GM18868 (cell line): ENCODE data around the gene GRWD1.
"Not testable (repeated sequence)": the region's sequence is repeated elsewhere in the genome, so short reads cannot be mapped to it uniquely, and the experiment has no call there.

Experiments used
- ATAC-seq: cut with Tn5 transposase; IDR thresholded peaks from one replicate; pipeline ENCODE4 v1.9.1; 2021; ENCODE audit warnings: mild to moderate bottlenecking, moderate library complexity; ENCODE audit not compliant: unreplicated experiment

The GRWD1 gene

DNA sequence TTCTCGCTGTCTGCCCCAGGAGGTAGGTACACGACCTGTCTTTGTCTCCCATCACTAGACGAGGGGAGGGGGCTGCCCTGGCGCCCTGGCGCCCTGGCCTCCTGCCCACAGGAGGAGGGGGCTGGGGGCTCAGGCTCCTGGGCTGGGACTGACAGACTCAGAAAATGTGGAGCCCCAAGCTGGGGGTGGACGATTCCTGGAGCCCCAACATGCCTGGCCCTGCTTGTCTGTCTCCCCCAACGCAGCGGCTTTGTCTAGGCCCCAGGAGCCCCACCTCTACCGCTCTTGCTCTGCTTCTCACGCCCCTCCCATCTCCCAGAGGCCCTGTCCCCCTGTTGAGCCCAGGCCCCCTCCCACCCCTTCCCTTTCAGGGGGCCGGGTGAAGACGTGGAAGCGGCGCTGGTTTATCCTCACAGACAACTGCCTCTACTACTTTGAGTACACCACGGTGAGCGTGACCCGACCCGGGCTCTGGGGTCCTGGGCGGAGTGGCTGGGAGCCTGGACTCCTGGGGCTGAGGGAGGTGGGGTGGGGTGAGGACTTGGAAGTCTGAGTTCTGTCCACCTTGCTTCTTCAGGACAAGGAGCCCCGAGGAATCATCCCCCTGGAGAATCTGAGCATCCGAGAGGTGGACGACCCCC is 32.0 kb downstream of the GRWD1 start:
- no peak for ATAC-seq

DNA sequence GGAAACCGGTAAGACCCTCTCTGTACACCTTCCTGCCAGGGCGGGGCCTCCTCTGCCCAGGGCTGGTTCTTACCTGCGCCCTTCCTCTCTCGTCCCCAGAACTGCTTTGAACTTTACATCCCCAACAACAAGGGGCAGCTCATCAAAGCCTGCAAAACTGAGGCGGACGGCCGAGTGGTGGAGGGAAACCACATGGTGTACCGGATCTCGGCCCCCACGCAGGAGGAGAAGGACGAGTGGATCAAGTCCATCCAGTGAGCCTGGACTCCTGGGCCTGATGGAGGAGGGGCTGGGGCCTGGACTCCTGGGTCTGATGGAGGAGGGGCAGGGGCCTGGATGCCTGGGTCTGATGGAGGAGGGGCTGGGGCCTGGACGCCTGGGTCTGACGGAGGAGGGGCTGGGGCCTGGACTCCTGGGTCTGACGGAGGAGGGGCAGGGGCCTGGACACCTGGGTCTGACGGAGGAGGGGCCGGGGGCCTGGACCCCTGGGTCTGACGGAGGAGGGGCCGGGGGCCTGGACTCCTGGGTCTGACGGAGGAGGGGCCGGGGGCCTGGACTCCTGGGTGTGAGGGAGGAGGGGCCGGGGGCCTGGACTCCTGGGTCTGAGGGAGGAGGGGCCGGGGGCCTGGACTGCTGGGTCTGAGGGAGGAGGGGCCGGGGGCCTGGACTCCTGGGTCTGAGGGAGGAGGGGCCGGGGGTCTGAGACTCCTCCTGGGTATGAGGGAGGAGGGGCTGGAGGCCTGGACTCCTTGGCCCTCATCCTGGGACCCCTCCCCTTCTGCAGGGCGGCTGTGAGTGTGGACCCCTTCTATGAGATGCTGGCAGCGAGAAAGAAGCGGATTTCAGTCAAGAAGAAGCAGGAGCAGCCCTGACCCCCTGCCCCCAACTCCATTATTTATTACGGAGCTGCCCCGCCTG is 32.8 kb downstream of the GRWD1 start:
- no peak for ATAC-seq

DNA sequence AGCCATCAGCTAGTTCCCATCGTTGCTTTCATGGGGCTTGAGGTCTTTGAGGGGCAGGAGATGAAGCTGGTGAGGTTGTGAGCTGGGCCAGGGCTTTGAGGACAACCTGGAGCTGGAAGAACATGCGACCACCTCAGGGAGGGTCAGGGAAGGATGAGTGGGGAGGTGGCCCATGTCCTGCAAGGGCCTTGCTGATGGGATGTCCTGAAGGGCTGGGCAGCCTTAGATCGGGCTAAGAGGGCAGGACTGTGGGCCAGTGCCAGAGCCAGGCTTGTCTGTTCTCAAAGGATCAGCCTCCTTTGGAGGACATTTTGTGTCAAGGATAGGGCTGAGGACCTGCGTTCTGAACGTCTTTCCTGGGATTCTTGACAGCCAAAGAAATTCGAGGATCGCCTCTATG is 33.9 kb downstream of the GRWD1 start:
- ATAC-seq = no peak

DNA sequence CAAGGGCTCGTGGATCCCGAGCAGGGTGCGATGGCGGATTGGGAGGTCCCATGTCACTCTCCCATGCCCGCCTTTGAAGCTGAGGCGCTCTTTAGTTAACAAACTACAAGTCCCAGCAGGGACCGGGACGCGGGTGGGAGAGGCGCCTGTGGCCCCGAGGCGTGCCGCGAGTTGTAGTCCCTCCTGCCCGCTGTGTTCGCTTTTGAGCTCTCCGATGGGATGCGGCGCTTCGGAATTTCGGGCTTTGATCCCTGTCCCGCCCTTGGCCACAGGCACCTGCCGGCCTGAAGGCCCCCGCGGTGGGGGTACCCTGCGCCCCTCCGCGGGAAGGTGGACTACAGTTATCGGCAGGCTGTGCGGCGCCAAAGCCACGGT is 34.4 kb downstream of the GRWD1 start:
- no peak for ATAC-seq

DNA sequence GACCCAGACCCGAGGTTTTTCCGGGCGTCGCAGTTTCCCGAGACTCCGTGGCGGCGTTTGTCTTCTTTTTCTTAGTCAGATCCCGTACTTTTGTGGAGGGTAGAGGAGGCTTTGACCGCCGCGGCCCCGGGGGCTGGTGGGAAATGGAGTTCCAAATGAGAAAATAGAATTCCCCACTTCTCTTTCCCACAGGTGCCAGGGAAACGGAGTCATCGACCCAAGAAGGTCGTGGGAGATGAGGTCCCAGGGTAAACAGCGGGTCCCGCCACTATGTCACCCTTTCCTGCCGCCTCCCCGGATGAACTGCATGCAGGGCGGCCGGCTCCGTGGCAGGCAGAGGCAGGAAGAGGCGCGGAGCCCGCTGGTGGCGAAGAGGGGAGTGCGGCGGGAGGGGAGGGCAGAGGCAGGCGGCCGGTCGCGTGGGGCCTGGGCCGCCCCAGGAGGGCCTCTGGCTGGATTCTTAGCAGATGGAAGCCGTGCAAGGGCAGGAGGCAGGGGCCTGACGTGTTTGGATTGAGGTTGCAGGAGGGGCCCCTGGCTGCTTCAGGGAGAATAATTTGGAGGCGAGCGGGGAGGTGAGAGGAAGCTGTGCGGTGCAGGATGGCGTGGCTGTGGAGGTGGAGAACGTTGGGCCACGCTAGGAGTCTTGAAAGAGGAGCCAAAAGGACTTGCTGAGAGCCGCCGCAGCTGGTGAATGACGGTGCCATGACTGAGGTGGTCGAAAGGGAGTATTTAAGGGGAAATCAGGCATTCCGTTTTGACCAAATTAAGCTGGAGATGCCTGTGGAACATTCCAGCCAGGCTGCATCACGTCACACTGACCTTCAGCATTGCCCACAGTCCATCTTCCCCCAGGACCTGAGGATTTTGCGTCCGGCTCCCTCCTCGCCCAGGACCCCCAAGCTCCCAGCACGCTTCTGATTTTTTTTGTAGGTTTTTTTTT is 35.0 kb downstream of the GRWD1 start:
- ATAC-seq = no peak

DNA sequence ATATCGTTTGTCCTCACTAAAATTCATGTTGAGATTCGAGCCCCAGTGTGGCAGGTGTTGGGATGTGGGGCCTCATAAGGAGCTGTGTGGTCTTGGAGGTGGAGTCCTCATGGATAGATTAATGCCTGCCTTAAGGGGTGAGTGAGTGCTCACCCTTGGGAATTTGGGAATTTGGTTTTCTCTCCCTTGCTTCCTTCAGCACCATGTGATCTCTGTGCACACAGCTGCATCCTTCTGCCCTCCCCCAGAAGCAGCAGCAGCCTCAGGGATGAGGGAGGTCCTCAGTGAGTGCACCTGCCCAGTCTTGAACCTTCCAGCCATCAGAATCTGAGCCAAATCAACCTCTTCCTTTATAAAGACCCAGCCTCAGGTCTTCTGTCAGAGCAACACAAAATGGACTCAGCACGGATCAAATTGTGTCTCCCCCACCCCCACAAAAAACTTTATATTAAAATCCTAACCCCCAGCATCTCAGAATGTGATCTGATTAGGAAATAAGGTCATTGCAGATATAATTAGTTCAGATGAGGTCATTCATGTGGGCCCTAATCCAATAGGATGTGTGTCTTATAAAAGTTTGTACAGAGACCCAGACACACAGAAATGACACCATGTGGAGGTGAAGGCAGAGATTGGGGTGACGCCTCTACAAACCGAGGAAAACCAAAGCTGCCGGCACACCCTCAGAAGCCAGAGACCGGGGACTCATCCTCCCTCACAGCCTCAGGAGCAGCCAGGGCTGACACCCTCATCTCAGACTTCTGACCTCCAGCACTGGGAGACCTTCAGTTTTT is 36.3 kb downstream of the GRWD1 start:
- no peak for ATAC-seq

DNA sequence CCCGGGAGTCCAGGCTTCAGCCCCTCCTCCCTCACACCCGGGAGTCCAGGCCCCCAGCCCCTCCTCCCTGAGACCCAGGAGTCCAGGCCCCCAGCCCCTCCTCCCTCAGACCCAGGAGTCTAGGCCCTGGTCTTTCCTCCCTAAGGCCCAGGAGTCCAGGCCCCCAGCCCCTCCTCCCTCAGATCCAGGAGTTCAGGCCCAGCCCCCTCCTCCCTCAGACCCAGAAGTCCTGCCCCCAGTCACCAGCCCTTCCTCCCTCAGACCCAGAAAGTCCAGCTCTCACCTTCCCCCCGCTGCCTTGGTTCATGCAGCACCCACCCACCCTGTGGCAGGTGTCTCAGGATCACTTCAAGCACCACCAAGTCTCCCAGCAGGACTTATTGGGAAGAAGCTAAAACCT is 37.5 kb downstream of the GRWD1 start:
- ATAC-seq = no peak

DNA sequence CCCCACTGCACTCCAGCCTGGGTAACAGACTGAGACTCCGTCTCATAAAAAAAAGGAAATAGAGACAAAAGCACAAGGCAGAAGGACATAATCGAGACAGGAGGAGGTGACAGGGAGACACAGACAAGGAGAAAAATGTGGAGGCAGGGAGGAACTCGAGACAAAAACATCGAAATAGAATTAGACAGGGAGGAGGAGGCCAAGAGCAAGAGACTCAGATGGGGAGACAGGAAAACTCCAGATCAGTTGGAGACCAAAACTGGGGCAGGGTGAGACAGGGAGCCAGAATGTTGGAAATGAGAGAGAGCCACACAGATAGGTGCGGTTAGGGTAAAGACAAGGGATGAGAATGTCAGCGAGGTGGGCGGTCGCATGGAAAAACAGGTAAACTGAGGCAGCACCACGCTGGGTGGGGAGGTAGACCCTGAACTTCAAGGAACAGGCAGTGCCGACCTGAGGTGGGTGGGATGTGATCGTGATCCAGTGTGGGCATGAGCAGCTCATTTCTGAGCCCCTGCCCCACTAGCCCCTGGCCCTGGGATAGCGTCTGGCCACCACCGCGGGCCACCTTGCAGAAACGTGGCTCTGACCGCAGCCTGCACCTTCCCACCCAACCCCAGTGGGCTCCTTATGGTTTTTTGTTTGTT is 38.6 kb downstream of the GRWD1 start:
- ATAC-seq = no peak

DNA sequence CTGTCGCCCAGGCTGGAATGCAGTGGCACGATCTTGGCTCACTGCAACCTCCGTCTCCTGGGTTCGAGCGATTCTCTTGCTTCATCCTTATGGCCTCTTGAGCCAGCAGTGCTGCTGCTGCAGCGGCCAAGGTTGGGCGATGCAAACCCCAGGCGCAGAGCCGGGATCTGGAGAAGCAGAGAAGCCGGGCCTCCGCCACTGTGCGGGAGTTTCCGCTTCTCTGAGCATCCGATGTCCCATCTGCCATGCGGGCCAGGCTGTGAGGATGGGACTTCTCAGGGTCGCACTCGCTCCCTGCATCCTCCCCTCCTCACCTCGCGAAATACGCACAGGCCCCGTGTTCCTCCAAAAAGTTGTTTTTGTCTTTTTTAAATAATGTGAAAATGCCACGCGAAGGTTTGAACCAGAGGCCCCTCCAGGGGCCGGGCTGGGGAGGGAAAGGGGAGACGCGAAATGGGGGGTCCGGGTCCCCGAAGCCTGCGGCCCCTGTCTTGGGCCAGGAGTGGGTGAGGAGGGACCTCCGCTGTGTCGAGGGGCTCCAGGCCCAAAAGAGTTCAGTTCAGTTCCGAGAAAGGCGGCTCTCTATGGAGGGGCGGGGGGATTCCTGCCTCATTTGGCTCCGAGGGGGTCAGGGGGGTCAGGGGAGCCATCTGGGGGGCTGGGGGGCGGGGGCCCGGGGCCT is 39.3 kb downstream of the GRWD1 start:
- no peak for ATAC-seq

DNA sequence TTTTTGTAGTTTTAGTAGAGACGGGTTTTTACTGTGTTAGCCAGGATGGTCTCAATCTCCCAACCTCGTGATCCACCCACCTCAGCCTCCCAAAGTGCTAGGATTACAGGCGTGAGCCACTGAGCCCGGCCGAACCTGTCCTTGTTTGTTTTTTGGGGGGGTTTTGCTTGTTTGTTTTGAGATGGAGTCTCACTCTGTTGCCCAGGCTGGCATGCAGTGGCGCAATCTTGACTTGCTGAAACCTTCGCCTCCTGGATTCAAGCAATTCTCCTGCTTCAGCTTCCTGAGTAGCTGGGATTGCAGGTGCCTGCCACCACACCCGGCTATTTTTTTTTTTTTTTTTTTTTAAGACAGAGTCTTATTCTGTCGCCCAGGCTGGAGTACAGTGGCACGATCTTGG is 40.9 kb downstream of the GRWD1 start:
- ATAC-seq = not testable (repeated sequence)

DNA sequence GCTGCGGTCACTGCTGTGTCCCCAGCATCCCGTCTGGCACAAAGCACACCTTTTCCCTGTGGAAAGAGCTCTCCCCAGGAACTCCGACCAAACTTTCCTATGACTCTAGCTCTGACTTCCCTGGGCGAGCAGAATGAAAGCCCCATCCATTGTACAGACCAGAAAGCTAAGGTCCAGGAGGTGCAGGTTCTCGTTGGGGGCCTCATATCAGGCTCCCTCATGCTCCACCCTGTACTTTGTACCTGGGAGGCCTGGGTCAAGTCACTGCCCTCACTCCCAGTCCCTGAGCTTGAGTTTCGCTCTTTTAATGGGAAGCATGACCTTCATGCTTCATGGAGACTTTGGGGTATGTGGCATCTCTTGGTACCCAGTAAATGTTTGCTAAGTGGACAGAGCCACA is 41.8 kb downstream of the GRWD1 start:
- no peak for ATAC-seq

DNA sequence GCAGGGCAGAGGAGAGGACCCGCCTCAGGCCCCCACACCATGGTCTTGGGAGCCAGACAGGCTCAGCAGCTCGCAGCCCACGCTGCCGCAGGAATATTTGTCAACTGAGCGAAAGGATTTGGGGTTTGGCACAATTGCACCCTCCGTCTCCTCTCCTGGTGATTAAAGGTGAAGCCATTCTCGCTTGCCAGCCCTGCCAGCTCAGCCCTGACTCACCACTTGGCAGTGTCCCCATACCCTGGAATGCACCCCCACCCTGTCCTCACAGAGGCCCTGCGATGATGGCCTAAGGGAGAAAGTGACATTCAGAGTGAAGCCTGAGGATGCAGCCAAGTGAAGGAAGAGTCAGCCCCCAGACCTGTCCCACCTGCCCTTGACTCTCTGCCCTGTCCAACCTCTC is 42.2 kb downstream of the GRWD1 start:
- no peak for ATAC-seq

DNA sequence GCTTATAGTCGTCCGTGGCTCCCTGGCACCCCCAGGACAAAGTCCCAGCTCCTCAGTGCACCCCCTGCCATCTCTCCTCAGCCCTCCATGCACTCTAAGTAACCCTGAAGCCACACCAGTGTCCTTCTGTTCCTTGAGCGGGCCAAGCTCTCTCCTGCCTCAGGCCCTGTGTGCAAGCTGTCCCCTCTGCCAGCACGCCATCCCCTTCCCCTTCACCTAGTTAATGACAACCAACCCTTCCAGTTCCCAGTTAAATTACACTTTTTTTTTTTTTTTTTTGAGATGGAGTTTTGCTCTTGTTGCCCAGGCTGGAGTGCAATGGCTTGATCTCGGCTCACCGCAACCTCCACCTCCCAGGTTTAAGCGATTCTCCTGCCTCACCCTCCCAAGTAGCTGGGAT is 42.7 kb downstream of the GRWD1 start:
- ATAC-seq = not testable (repeated sequence)

DNA sequence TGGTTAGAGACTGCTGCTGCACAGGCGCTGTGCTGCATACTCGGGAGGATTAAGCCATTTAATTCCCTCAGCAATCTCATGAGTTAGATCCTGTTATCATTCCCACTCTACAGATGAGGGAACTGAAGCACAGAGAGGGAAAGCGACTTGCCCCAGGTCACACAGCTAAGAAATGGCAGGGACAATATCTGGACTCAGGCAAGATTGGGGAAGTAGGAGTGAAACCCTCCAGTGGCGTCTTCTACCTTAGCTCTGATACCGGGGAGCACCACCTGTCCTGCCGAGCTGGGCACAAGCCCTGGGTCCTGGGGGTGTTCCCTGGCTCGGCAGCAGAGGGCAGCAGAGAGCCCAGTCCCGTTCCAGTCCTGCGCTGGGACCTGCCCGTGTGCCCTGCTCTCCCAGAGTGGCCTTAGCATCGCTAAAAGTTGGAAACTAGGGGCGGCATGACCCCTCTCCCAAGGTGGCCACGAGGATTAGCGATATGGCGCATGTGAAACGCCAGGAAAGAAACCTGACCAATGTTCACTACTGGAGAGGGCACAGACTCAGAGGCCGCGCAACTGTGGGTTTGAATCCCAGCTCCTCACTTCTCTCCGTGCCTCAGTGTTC is 43.9 kb downstream of the GRWD1 start:
- no peak for ATAC-seq

DNA sequence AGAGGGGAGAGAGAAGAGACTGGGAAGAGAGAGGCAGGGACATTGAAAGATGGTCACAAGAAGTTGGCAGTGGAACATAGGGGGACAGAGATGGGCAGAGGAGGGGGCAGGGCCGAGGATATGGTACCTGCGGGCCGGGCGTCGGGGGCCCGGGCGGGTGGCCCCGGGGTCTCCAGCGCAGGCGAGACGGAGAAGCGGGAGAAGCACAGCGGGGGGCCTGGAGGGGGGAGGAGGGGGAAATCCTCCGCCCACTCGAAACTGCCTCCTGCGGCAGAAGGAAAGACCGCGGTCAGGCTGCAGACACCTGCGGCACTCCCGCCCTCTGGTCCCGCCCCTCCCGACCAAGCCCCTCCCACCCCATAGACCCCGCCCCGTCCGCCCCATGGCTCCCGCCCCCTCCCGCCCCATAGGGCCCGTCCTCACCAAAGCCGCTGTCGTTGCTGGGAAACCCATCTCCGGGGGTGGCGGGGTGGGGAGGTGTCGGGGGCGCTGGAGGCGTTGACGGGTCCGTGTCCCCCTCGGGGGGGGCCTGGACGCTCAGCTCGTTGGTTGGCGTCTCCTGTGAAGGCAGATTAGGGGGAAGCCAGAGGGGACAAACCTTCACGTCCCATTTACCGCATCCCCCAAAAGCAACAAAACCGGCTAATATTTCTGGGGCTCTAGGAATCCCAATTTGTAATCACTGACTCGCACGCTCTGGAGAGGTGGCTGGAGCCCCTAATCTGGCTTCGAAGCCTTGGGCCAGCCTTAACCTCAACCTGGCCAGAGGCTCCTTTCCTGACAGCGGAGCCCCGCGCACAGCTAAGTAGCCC is 45.4 kb downstream of the GRWD1 start:
- ATAC-seq = no peak

DNA sequence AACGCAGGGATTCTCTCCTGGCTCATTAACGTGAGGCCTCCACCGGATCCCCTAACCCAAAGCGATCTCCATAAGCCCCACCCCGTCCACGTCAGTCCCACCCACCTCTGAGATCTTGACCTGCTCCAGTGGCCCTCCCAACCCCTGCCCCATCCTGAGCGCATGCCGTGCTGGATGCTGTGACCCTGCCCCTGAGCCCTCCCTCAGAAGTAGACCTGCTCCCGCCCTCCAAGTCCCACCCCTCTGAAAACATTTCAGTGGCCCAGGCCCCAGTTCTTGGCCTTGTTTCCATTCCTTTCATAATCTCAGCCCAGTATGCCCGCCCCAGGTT is 46.0 kb downstream of the GRWD1 start:
- no peak for ATAC-seq

DNA sequence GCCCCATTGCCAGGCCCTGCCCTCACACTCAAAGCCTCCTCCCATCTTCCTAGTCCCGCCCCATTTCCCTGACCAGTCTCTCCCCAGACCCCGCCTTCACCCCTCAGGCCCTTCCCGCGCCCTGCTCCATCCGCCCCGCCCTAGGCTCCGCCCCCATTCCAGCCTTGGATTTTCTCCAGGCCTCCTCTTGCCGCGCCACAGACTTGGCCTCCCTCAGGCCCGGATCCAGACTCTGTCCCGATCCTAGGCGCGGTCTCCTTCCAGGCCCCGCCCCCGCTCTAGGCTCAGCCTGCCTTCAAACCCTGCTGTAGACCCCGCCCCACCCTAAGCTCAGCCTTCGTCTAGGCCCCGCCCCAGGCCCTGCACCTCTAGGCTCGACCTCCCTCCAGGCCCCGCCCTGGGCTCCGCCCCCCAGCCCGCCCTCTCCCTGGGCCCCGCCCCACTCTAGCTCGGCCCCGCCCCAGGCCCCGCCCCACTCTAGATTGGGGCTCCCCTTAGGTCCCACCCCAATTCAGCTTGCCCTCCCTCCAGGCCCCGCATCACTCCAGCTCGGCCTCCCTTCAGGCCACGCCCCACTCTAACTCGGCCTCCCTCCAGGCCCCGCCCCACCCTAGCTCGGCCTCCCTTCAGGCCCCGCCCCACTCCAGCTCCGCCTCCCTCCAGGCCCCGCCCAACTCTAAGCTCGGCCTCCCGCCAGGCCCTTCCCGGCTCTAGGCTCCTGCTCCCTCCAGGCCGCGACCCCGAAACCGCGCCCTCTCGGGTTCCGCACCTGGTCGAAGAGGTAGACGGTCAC is 47.3 kb downstream of the GRWD1 start:
- ATAC-seq = peak; percentile 52
